Fibroblast of skin of scalp (primary cell): ENCODE data around the gene IQCH.
"Not testable (repeated sequence)": the region's sequence is repeated elsewhere in the genome, so short reads cannot be mapped to it uniquely, and the experiment has no call there.

Experiments
- DNase-seq: peaks from one replicate; pipeline ENCODE4 v3.0.0-alpha.2; 2013

Gene IQCH

GRCh38 chr15:67453703-67454102 lies 199.1 kb downstream of the IQCH start:
- DNase-seq, result not testable (repeated sequence)

- peak; percentile 73 for DNase-seq
These were observed 202.3 kb downstream of the IQCH start for GRCh38 chr15:67456677-67457529.

- no peak for DNase-seq
These were observed 203.9 kb downstream of the IQCH start for GRCh38 chr15:67458331-67459029.

GRCh38 chr15:67460521-67460920 lies 205.9 kb downstream of the IQCH start:
- no peak for DNase-seq

- DNase-seq, result no peak
These were observed 207.1 kb downstream of the IQCH start for GRCh38 chr15:67461735-67462134.

- no peak for DNase-seq
These were observed 208.3 kb downstream of the IQCH start for GRCh38 chr15:67462875-67463274.

GRCh38 chr15:67463488-67463887 lies 208.9 kb downstream of the IQCH start:
- no peak for DNase-seq

GRCh38 chr15:67465196-67465952 lies 210.8 kb downstream of the IQCH start:
- DNase-seq, result no peak

- DNase-seq, result no peak
These were observed 213.8 kb downstream of the IQCH start for GRCh38 chr15:67468416-67468815.

GRCh38 chr15:67469680-67470079 lies 215.1 kb downstream of the IQCH start:
- no peak for DNase-seq

- DNase-seq, result peak; percentile 31
These were observed 218.4 kb downstream of the IQCH start for GRCh38 chr15:67472957-67473356.

- no peak for DNase-seq
These were observed 220.0 kb downstream of the IQCH start for GRCh38 chr15:67474405-67475110.

GRCh38 chr15:67479781-67480505 lies 225.4 kb downstream of the IQCH start:
- DNase-seq, result peak; percentile 94

GRCh38 chr15:67480741-67481140 lies 226.2 kb downstream of the IQCH start:
- peak; percentile 65 for DNase-seq

GRCh38 chr15:67481680-67482079 lies 227.1 kb downstream of the IQCH start:
- no peak for DNase-seq

GRCh38 chr15:67495585-67495984 lies 241.0 kb downstream of the IQCH start:
- no peak for DNase-seq

- peak; percentile 54 for DNase-seq
These were observed 246.7 kb downstream of the IQCH start for GRCh38 chr15:67501177-67501835.

GRCh38 chr15:67501836-67502461 lies 247.4 kb downstream of the IQCH start:
- DNase-seq, result no peak

GRCh38 chr15:67504056-67504455 lies 249.5 kb downstream of the IQCH start:
- DNase-seq, result peak; percentile 60

GRCh38 chr15:67504796-67505195 lies 250.2 kb downstream of the IQCH start:
- DNase-seq, result peak; percentile 70
